Ovary (tissue), 3 donors: ENCODE results near the gene SHISA9.

Experiments used
- CTCF ChIP-seq, 3 donors: fragments of 450-650 bp in 2 of 3; fragments of 200-600 bp in 1 of 3; IDR thresholded peaks; one replicate each; pipeline versions ENCODE4 v1.5.1 to v1.8.0; 2016 to 2022; ENCODE audit warnings: antibody characterized with exemption in 3 of 3, mild to moderate bottlenecking in 1 of 3
- EP300 ChIP-seq: sonication (generic); formaldehyde crosslinking; IDR thresholded peaks from one replicate; pipeline ENCODE4 v1.6.1; 2017; ENCODE audit warnings: antibody characterized with exemption
- donor health status: DM: no; HTN: no; CAD: no.

- TF ChIP-seq CTCF (IDR thresholded peaks at IDR 0.05), result no peak
- TF ChIP-seq EP300, result no peak
These were observed 203.4 kb downstream of the SHISA9 start for GRCh38 chr16:13104772-13105171.
